ENCODE measurements around the gene RNF43.

Gene RNF43

GRCh38 chr17:58384897-58385296 lies 32.4 kb downstream of the RNF43 start:
- in situ Hi-C loops (cut with MboI; ENCODE audit: low pct_unique_long_range_greater_than_20kb, low sequenced_read_pairs, unreplicated experiment) = no loop called here
- no peak for TF ChIP-seq CTCF (IDR thresholded peaks at IDR 0.05; ENCODE audit: extremely low read depth, insufficient read depth, missing control alignments)
- DNase-seq (ENCODE audit: low spot score) = no peak

- in situ Hi-C loops (cut with MboI; ENCODE audit: low pct_unique_long_range_greater_than_20kb, low sequenced_read_pairs, unreplicated experiment) = no loop called here
- DNase-seq (ENCODE audit: low spot score) = no peak
- TF ChIP-seq CTCF (IDR thresholded peaks at IDR 0.05; ENCODE audit: extremely low read depth, insufficient read depth, missing control alignments) = no peak
Measured at GRCh38 chr17:58383892-58384462, 33.4 kb downstream of the RNF43 start.

- no peak for TF ChIP-seq CTCF (IDR thresholded peaks at IDR 0.05; ENCODE audit: extremely low read depth, insufficient read depth, missing control alignments)
- in situ Hi-C loops (cut with MboI; ENCODE audit: low pct_unique_long_range_greater_than_20kb, low sequenced_read_pairs, unreplicated experiment) = no loop called here
- no peak for DNase-seq (ENCODE audit: low spot score)
Measured at GRCh38 chr17:58382872-58383242, 34.5 kb downstream of the RNF43 start.

- TF ChIP-seq CTCF (IDR thresholded peaks at IDR 0.05; ENCODE audit: extremely low read depth, insufficient read depth, missing control alignments) = no peak
- in situ Hi-C loops (cut with MboI; ENCODE audit: low pct_unique_long_range_greater_than_20kb, low sequenced_read_pairs, unreplicated experiment) = no loop called here
- DNase-seq (ENCODE audit: low spot score) = peak; percentile 39
Measured at GRCh38 chr17:58382108-58382871, 35.0 kb downstream of the RNF43 start.

GRCh38 chr17:58381124-58382035 lies 36.0 kb downstream of the RNF43 start:
- DNase-seq (ENCODE audit: low spot score) = no peak
- in situ Hi-C loops (cut with MboI; ENCODE audit: low pct_unique_long_range_greater_than_20kb, low sequenced_read_pairs, unreplicated experiment) = no loop called here
- TF ChIP-seq CTCF (IDR thresholded peaks at IDR 0.05; ENCODE audit: extremely low read depth, insufficient read depth, missing control alignments) = no peak

GRCh38 chr17:58380207-58381123 lies 36.9 kb downstream of the RNF43 start:
- TF ChIP-seq CTCF (IDR thresholded peaks at IDR 0.05; ENCODE audit: extremely low read depth, insufficient read depth, missing control alignments) = no peak
- in situ Hi-C loops (cut with MboI; ENCODE audit: low pct_unique_long_range_greater_than_20kb, low sequenced_read_pairs, unreplicated experiment) = no loop called here

More at GRCh38 chr17:58380207-58381123, 36.9 kb downstream of the RNF43 start:
- no peak for DNase-seq (ENCODE audit: low spot score)

Measured in GM13977 (cell line).